Stimulated activated CD8-positive, alpha-beta memory T cell treated with anti-CD3 and anti-CD28 coated beads, Interleukin-7, amount 100 ng/mL, for 24 hours (primary cell): ENCODE measurements around the gene SHANK2.

ENCODE experiments used
- DNase-seq: peaks from one replicate; pipeline ENCODE4 v3.0.0-alpha.2; 2020; ENCODE audit warnings: low read depth

The SHANK2 gene

DNA sequence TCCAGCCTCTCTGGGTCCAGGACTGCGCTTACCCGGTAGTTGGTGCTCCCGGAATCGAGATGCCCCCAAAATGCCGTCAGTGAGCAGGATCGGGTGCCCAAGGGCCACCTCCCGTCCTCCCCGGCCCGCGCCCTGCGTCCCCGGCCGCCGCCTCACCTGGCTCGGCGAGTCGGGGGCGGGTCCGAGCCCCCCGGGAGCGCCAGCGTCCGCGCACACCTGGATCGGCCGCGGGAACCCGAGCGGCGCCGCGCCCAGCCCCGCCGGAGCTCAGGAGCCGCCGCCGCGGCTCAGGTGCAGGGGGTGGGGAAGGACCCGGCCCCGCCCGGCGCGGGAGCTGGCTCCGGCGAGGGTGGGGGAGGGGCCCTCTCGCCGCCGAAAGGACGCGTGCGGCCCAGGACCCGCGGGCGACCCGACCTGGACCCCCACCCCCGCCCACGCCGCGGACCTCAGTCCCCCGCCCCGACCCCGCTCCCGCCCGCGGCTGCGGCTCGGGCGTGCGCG is at the start of gene SHANK2:
Gene SHANK2 (minus strand): TSS at position 309 of the 501 bp plus-strand sequence. CDS start 105,251 bp downstream, outside the sequence.
- DNase-seq = no peak

DNA sequence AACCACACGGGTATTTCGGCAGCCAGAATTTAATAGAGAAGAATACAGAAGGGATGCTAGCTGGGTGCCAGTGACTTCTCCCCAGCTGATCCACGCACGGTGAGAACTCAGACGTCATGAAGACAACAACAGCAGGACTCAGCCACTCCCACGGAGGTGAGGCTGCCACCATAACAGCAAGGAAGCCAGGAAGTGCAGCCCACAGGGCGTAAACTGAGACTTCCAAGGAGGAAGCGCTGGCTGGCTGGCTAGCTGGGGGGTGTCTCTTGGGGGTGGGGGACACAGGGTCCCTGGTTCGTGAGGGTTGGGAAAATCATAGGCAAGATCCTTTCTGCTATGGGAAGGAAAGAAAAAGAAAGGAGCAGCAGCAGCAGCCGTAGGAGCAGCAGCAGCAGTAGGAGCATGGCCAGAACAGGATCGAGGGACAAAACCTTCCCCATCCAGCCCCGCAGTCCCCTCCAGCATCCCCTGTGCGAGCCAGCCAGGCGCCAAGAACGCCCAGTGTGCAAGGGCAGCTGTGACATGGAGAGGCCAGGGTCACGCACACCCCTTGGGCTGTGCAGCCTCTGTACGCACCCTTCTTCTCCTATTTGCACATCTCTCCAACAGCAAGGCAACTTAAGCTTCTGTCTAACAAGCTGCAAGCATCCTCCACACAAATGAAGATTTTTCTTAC is 49.6 kb upstream of the SHANK2 start:
- DNase-seq = no peak

- DNase-seq = no peak
Observed at GRCh38 chr11:71301046-71301857, 48.9 kb upstream of the SHANK2 start.

- no peak for DNase-seq
Observed at GRCh38 chr11:71300187-71300586, 47.8 kb upstream of the SHANK2 start.

DNA sequence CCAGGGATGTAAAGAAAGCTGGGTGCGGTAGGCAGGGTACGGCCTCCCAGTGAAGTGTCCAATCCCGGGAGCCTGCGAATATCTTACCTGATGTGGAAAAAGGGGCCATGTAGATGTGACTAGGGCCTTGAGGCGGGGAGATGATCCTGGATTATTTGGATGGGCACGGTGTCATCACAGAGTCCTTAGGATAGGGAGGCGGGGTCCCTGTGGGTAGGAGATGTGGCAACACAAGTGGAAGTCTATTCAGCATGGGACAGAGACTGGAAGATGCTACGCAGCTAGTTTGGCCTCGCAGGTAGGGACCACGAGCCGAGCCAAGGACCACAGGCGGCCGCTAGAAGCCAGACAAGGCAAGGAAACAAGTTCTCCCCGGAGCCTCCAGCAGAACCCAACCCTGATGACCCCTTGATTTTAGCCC is 46.4 kb upstream of the SHANK2 start:
- DNase-seq = no peak

DNA sequence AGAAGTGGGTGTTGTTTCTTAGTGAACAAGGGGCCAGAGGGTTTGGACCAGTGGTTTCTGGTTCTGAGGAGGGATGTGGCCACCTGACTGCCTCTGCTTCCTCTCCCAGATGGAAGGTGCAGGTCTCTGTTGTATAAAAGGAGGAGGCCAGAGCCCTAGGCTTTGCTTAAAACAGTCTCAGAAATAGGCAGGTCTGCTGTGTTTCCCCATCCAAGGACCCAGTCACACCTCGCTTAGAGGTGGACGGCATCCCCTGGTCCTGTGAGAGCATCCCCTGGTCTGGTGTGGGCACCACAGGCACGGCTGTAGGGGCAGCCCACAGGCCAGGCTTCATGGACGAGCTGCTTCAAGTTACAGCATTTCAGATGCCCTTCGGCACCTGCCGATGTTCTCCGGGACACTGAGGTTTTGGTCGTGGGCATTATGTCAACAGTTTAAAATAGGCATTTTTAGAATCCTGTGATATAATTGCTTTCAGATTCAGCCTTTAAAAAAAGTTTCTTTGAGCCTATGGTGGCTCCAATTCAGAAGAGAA is 45.7 kb upstream of the SHANK2 start:
- DNase-seq = no peak

GRCh38 chr11:71294846-71295600 is 42.6 kb upstream of the SHANK2 start:
- no peak for DNase-seq

DNA sequence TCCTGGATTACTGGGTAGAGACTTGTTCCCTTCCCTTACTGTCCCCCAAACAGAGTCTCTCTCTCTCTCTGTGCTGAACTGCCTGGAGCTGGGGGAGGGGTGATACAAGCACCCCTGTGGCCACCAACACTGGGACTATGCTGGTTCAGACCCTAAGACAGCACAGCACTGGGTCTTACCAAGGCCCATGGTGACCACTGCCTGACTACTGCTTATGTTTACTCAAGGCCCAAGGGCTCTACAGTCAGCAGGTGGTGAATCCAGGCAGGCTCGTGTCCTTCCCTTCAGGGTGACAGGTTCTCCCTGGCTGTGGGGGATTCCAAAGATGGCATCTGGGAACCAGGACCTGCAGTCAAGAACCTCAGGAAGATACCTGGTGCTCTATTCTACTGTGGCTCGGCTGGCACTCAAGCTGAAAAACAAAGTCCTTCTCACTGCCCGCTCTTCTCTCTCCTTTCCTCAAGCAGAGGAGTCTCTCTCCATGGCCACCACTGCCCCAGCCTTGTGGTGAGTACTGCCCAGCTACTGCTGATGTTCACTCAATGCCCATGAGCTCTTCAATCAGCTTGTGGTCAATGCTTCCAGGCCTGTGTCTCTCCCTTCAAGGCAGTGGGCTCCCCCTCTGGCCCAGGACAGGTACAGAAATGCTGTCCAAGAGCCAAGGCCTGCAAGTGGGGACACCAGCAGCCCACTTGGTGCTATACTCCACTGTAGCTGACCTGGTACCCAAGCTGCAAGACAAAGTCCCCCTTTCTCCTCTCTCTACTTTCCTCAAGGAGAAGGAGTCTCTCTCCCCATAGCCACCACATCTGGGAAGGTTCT is 41.8 kb upstream of the SHANK2 start:
- no peak for DNase-seq

DNA sequence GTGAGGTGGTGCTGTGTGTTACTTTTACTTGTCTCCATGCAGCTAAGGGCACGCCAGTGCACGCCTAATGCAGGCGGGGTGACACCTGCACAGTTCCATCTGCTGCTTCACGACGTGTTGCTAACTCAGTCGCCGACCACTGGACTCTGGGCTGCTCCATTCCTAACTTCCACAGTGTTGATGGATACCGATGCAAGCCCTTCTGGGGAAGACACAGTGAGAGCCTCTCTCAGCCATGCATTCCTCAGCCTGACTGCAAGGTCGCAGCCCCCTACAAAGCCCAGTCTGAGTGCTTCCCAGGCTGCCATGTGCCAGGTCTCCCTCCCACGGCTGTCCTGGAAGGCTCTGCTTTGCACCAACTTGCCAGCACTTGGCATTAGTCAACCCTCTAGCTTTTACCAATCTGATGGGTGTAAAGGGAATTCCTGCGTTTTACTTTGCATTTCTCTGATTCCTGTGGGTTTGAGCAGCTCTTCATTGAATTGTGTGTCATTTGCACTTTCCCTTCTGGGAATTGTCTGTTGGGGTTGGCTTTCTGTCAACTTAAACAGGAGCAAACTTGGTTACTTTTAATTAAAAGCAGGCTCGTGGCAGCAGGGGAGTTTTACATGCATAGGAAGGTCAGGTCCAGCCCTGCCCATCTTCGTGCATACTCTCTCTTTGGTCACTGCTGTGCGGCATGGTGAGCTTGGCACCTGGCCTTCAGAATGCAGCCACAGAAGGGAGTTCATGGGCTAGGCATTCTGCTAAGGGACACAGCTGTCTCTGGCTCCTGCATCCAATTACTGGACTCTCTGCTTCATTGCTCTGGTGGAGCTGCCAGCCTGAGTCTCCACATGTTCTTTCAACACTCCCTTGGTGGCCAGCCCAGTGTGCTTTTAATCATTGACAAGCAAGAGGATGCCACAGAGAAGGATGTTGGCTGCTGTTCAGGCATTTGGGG is 34.6 kb upstream of the SHANK2 start:
- DNase-seq = no peak

GRCh38 chr11:71285111-71285510 is 32.7 kb upstream of the SHANK2 start:
- no peak for DNase-seq

- DNase-seq = no peak
Observed at GRCh38 chr11:71284525-71285092, 32.2 kb upstream of the SHANK2 start.

- no peak for DNase-seq
Observed at GRCh38 chr11:71283971-71284441, 31.6 kb upstream of the SHANK2 start.

DNA sequence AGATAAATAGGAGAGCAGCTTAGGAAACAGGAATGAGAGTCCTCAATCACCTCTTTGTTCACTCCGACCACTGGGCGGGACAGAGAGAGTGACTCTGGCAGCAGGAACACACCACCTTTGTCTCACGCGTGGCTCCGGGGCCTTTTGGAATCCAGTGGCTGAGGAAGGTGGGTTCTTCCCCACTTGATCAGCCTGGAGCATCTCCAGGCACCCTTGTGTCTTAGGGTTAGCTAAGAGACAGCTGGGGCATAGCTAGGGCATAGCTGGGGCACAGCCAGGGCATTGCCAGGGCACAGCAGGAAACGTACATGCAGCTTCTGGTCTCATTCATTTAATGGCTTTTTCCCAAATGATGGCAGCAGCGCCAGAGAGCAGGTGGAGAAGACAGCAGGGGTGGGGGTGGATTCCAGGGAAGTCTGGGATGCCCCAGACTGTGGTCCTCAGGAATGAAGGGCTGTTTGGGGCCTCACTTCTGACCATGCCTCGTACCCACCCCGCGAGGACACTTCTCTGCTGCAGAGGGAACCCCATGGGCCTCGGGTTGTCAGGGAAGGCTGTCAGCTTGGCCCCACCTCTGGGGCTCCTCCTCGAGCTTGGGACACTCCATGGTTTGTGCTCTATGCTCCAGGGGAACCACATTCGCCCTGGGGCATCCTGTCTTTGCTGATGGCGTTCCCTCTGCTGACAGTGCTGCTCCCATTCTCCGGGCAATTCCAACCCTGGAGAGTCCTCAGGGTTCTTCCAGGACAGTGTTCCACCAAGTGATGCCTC is 30.4 kb upstream of the SHANK2 start:
- DNase-seq = no peak

DNA sequence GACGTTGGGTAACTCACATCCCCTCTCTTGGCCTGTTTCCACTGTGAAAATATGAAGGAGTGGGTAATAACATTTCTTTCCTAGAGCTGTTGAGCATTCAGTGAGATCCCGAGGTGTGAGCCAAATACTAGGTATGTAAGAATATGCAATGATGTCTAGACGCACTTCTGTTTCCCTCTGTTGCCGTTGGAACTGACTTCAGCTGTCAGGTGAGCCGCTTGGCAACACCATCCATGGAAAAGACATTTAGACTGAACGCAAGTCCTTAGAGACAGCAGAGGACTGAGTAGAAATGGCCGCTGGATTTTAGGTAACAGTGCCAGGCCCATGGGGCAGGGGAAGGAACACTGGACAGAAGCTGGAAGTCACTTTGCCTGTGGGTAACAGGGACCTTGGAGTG is 29.5 kb upstream of the SHANK2 start:
- no peak for DNase-seq

DNA sequence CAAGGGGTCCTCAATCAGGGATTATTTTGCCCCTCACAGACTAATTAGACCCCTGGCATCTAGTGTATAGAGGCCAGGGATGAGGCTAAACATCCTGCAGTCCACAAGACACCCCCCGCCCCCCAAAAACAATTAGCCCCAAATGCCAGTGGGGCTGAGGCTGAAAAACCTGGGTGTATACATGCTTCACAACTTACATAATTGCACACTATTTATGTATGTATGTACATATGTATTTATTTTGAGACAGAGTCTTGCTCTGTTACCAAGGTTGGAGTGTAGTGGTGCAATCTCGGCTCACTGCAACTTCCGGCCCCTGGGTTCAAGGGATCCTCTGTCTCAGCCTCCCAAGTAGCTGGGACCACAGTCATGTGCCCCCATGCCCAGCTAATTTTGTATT is 28.8 kb upstream of the SHANK2 start:
- DNase-seq = no peak

GRCh38 chr11:71279916-71280645 is 27.7 kb upstream of the SHANK2 start:
- no peak for DNase-seq

- DNase-seq = no peak
Observed at GRCh38 chr11:71272161-71272560, 19.8 kb upstream of the SHANK2 start.
